Bronchus fibroblast of lung (primary cell): ENCODE data around the gene PRLHR. TPM values are rescaled to one million over a fixed set of nuclear protein-coding genes. Genes with fewer than 3 reads are reported as not detected.

Source experiments
- total RNA-seq: library from RNA; depleted of rRNA; stranded (reverse); fragments of >200 nt; gene quantifications from 2 replicates; pipeline ENCODE4 v1.2.3, GENCODE V29; 2015

Gene PRLHR
- not detected in 2 replicates for total RNA-seq

DNA sequence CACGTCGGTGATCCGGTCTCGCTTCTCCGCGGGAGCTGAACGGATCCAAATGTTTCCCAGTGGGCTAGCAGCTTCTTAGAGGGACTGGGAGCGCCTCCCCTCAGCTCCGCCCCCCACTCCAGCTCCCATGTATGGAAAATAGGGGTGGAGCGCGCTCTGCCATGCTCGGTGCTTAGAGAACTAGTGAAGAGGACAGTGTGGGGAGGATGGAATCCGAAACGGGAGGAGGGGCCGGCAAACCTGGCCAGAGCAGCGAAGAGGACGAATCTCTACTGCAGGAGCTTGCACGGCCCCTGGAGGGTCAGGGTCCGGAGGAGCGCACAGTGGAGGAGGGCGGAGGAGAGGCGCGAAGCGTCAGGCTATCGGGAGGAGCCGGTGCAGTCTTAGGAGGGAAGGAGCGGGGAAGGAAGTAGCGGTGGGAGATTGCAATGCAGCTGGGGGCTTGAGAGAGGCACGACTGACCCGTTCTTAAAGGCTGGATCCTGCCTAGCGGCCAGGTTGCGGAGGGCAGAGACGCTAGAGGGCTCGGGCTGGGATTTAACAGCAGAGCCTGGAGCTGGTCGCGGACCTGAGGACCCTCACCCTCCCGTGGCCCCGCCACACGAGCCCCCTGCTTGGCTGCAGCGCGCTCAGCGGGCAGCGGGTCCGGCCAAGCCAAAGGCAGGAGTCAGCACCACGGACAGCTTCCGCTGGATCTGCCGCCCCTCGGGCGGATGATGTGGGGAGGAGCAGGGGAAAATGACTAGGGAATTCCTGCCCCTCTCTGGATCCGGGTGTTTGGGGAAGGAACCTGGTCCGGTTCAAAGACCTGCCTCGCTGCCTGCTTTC, at the start of gene PRLHR:
TSS of gene PRLHR (minus strand) at position 51 of the 828 bp plus-strand sequence. CDS start 404 bp downstream, outside the sequence.

Other genes starting within 250 kb of the PRLHR start
- gene CACUL1, start 159.3 kb upstream of the PRLHR start, total RNA-seq, result 10.4 and 10.6 TPM in 2 replicates